Epithelial cell of alveolus of lung (primary cell): ENCODE data around the gene TVP23B. TPM values are rescaled to one million over a fixed set of nuclear protein-coding genes. Genes with fewer than 3 reads are reported as not detected.

Experiments
- total RNA-seq: library from RNA; depleted of rRNA; stranded (reverse); fragments of >200 nt; gene quantifications from 2 replicates; pipeline ENCODE4 v1.2.1, GENCODE V29; 2015

Gene TVP23B
- 28.1 and 31.3 TPM in 2 replicates for total RNA-seq

GRCh38 chr17:18780991-18781718 lies at the start of gene TVP23B:
TSS of gene TVP23B (plus strand) at chr17:18781183. CDS start at chr17:18781294, 111 bp downstream.

DNA sequence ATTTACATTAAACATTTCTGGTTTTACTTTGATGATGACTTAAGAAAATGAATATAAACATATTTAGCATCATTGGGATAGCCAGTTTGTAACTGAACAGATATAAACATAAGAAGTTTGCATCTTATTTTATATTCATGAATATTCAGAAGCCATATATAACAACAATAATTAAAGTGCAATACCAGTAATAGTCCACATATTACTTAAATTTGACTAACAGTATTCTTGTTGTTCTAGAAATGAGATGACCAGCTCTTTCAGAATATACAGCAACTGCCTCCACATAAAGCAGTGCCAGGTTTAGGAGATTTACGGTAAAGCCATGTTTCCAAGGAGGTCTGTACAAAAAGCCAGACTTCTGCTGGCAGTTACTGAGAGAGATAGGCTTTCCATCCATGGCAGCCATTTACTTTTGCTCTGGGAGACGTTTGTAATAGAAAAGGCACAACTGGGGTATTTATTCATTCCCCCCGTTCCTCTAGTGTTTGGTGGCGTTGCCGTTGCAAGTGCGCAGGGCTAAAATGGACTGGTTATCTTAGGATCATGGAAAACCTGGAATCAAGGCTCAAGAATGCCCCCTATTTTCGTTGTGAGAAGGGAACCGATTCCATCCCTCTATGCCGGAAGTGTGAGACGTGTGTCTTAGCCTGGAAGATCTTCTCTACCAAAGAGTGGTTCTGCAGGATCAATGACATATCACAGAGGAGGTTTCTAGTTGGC lies 37.1 kb upstream of the TVP23B start, which contains the start of gene FBXW10:
Gene FBXW10, plus strand, starts transcription at position 356 of the 723 bp plus-strand sequence. Its CDS starts 191 bp downstream, at position 547.

Other genes starting within 250 kb of the TVP23B start
- gene TBC1D28, start 136.8 kb upstream of the TVP23B start, total RNA-seq: not detected in 2 replicates
- 4.9 and 14.9 TPM in 2 replicates for gene FOXO3B, start 98.9 kb upstream of the TVP23B start, total RNA-seq
- gene FBXW10, start 37.1 kb upstream of the TVP23B start, total RNA-seq: not detected in 2 replicates
- gene PRPSAP2, start 76.9 kb downstream of the TVP23B start, total RNA-seq: 22.0 and 29.6 TPM in 2 replicates
- gene SLC5A10, start 171.0 kb downstream of the TVP23B start, total RNA-seq: not detected in 2 replicates
- 9.9 and 16.2 TPM in 2 replicates for gene FAM83G, start 223.6 kb downstream of the TVP23B start, total RNA-seq